ENCODE data around the gene RENBP. TPM values are rescaled to one million over a fixed set of nuclear protein-coding genes. Genes with fewer than 3 reads are reported as not detected.
"Not testable (repeated sequence)": the region's sequence is repeated elsewhere in the genome, so short reads cannot be mapped to it uniquely, and the experiment has no call there.

Gene RENBP
- total RNA-seq, 1 donor from 2014 or later = 18.9 TPM

- peak overlapping the region; percentile 20 for H3K27ac Mint-ChIP-seq (ENCODE audit: unreplicated experiment)
- H3K9me3 Mint-ChIP-seq (ENCODE audit: unreplicated experiment) = no peaks in the 10 kb centered on the region
- peaks cover 7% of the 10 kb centered on the region for H3K36me3 Mint-ChIP-seq (ENCODE audit: unreplicated experiment)
- no peaks in the 10 kb centered on the region for H3K27me3 Mint-ChIP-seq (ENCODE audit: unreplicated experiment)
- DNase-seq (ENCODE audit: extremely low spot score, unreplicated experiment) = no peak
- peaks cover 16% of the 10 kb centered on the region for H3K4me1 Mint-ChIP-seq (ENCODE audit: unreplicated experiment)
- no peak overlapping the region for H3K4me3 Mint-ChIP-seq (ENCODE audit: unreplicated experiment)
- TF ChIP-seq CTCF (IDR thresholded peaks at IDR 0.05) = no peak
Measured at GRCh38 chrX:153981771-153982533, 37.5 kb upstream of the RENBP start.

GRCh38 chrX:153981231-153981630 lies 36.8 kb upstream of the RENBP start:
- peak overlapping the region; percentile 20 for H3K27ac Mint-ChIP-seq (ENCODE audit: unreplicated experiment)
- peaks cover 16% of the 10 kb centered on the region for H3K4me1 Mint-ChIP-seq (ENCODE audit: unreplicated experiment)
- no peak overlapping the region for H3K4me3 Mint-ChIP-seq (ENCODE audit: unreplicated experiment)
- no peaks in the 10 kb centered on the region for H3K27me3 Mint-ChIP-seq (ENCODE audit: unreplicated experiment)
- no peaks in the 10 kb centered on the region for H3K9me3 Mint-ChIP-seq (ENCODE audit: unreplicated experiment)
- DNase-seq (ENCODE audit: extremely low spot score, unreplicated experiment) = no peak
- TF ChIP-seq CTCF (IDR thresholded peaks at IDR 0.05) = no peak
- peaks cover 7% of the 10 kb centered on the region for H3K36me3 Mint-ChIP-seq (ENCODE audit: unreplicated experiment)

- H3K36me3 Mint-ChIP-seq (ENCODE audit: unreplicated experiment); H3K4me3 Mint-ChIP-seq (ENCODE audit: unreplicated experiment); H3K27me3 Mint-ChIP-seq (ENCODE audit: unreplicated experiment); DNase-seq (ENCODE audit: extremely low spot score, unreplicated experiment); H3K9me3 Mint-ChIP-seq (ENCODE audit: unreplicated experiment); H3K4me1 Mint-ChIP-seq (ENCODE audit: unreplicated experiment); H3K27ac Mint-ChIP-seq (ENCODE audit: unreplicated experiment): not testable (repeated sequence)
Measured at GRCh38 chrX:153980394-153980793, 36.0 kb upstream of the RENBP start.

GRCh38 chrX:153974726-153975286 lies 30.4 kb upstream of the RENBP start:
- Mint-ChIP-seq H3K9me3 (ENCODE audit: unreplicated experiment) (no peaks in the 10 kb centered on the region), H3K4me3 (ENCODE audit: unreplicated experiment) (peak overlapping the region; percentile 3), H3K36me3 (ENCODE audit: unreplicated experiment) (no peaks in the 10 kb centered on the region), H3K27me3 (ENCODE audit: unreplicated experiment) (no peaks in the 10 kb centered on the region), H3K4me1 (ENCODE audit: unreplicated experiment) (peaks cover 23% of the 10 kb centered on the region), H3K27ac (ENCODE audit: unreplicated experiment) (peak overlapping the region; percentile 23)
- TF ChIP-seq CTCF (IDR thresholded peaks at IDR 0.05) = no peak
- no peak for DNase-seq (ENCODE audit: extremely low spot score, unreplicated experiment)

- Mint-ChIP-seq H3K4me1 (ENCODE audit: unreplicated experiment) (peaks cover 29% of the 10 kb centered on the region), H3K9me3 (ENCODE audit: unreplicated experiment) (no peaks in the 10 kb centered on the region), H3K4me3 (ENCODE audit: unreplicated experiment) (peak overlapping the region; percentile 32), H3K27me3 (ENCODE audit: unreplicated experiment) (no peaks in the 10 kb centered on the region), H3K36me3 (ENCODE audit: unreplicated experiment) (no peaks in the 10 kb centered on the region), H3K27ac (ENCODE audit: unreplicated experiment) (peak overlapping the region; percentile 23)
- TF ChIP-seq CTCF (IDR thresholded peaks at IDR 0.05) = no peak
- DNase-seq (ENCODE audit: extremely low spot score, unreplicated experiment) = no peak
Measured at GRCh38 chrX:153974003-153974725, 29.7 kb upstream of the RENBP start.

Data from osteocyte (in vitro differentiated cells).